ENCODE data around the gene SEPTIN1. TPM values are rescaled to one million over a fixed set of nuclear protein-coding genes. Genes with fewer than 3 reads are reported as not detected.
"Not testable (repeated sequence)": the region's sequence is repeated elsewhere in the genome, so short reads cannot be mapped to it uniquely, and the experiment has no call there.

Gene SEPTIN1
- total RNA-seq, 1 experiment from 2014 or later, result 0.80 TPM

GRCh38 chr16:30351586-30352419 lies 30.6 kb downstream of the SEPTIN1 start:
- Histone ChIP-seq H3K4me3 (ENCODE audit: insufficient read depth, low read depth, low read length) (no peak overlapping the region), H3K27me3 (ENCODE audit: control insufficient read depth, insufficient read depth, low read length) (no peaks in the 10 kb centered on the region), H3K36me3 (replicated peaks; ENCODE audit: control insufficient read depth, insufficient read depth, low read length) (peaks cover 29% of the 10 kb centered on the region)
- no peak for DNase-seq

- DNase-seq, result no peak
- no peaks in the 10 kb centered on the region for H3K27me3 ChIP-seq (ENCODE audit: control insufficient read depth, insufficient read depth, low read length)
Measured at GRCh38 chr16:30351001-30351441, 31.3 kb downstream of the SEPTIN1 start.

GRCh38 chr16:30350134-30350871 lies 32.1 kb downstream of the SEPTIN1 start:
- Histone ChIP-seq H3K36me3 (replicated peaks; ENCODE audit: control insufficient read depth, insufficient read depth, low read length) (peaks cover 29% of the 10 kb centered on the region), H3K27me3 (ENCODE audit: control insufficient read depth, insufficient read depth, low read length) (no peaks in the 10 kb centered on the region), H3K4me3 (ENCODE audit: insufficient read depth, low read depth, low read length) (no peak overlapping the region)
- DNase-seq, result no peak

More at GRCh38 chr16:30351001-30351441, 31.3 kb downstream of the SEPTIN1 start:
- peaks cover 29% of the 10 kb centered on the region for H3K36me3 ChIP-seq (replicated peaks; ENCODE audit: control insufficient read depth, insufficient read depth, low read length)
- H3K4me3 ChIP-seq (ENCODE audit: insufficient read depth, low read depth, low read length), result no peak overlapping the region

- no peak for DNase-seq
- Histone ChIP-seq H3K27me3 (ENCODE audit: control insufficient read depth, insufficient read depth, low read length) (no peaks in the 10 kb centered on the region), H3K4me3 (ENCODE audit: insufficient read depth, low read depth, low read length) (no peak overlapping the region), H3K36me3 (replicated peaks; ENCODE audit: control insufficient read depth, insufficient read depth, low read length) (peaks cover 29% of the 10 kb centered on the region)
Measured at GRCh38 chr16:30349675-30350074, 32.7 kb downstream of the SEPTIN1 start.

- no peak for DNase-seq
- Histone ChIP-seq H3K4me3 (ENCODE audit: insufficient read depth, low read depth, low read length) (no peak overlapping the region), H3K27me3 (ENCODE audit: control insufficient read depth, insufficient read depth, low read length) (no peaks in the 10 kb centered on the region), H3K36me3 (replicated peaks; ENCODE audit: control insufficient read depth, insufficient read depth, low read length) (peaks cover 28% of the 10 kb centered on the region)
Measured at GRCh38 chr16:30348929-30349328, 33.4 kb downstream of the SEPTIN1 start.

- peaks cover 22% of the 10 kb centered on the region for H3K36me3 ChIP-seq (replicated peaks; ENCODE audit: control insufficient read depth, insufficient read depth, low read length)
- no peak overlapping the region for H3K4me3 ChIP-seq (ENCODE audit: insufficient read depth, low read depth, low read length)
- DNase-seq, result no peak
- H3K27me3 ChIP-seq (ENCODE audit: control insufficient read depth, insufficient read depth, low read length), result no peaks in the 10 kb centered on the region
Measured at GRCh38 chr16:30348113-30348512, 34.2 kb downstream of the SEPTIN1 start.

GRCh38 chr16:30346286-30346685 lies 36.1 kb downstream of the SEPTIN1 start:
- no peak for DNase-seq
- Histone ChIP-seq H3K27me3 (ENCODE audit: control insufficient read depth, insufficient read depth, low read length) (no peaks in the 10 kb centered on the region), H3K4me3 (ENCODE audit: insufficient read depth, low read depth, low read length) (no peak overlapping the region), H3K36me3 (replicated peaks; ENCODE audit: control insufficient read depth, insufficient read depth, low read length) (peaks cover 5% of the 10 kb centered on the region)

GRCh38 chr16:30343491-30343820 lies 38.9 kb downstream of the SEPTIN1 start:
- not testable (repeated sequence) for DNase-seq; H3K4me3 ChIP-seq (ENCODE audit: insufficient read depth, low read depth, low read length); H3K27me3 ChIP-seq (ENCODE audit: control insufficient read depth, insufficient read depth, low read length); H3K36me3 ChIP-seq (replicated peaks; ENCODE audit: control insufficient read depth, insufficient read depth, low read length)

- H3K36me3 ChIP-seq (replicated peaks; ENCODE audit: control insufficient read depth, insufficient read depth, low read length), result no peaks in the 10 kb centered on the region
- no peak for DNase-seq
- H3K4me3 ChIP-seq (ENCODE audit: insufficient read depth, low read depth, low read length), result no peak overlapping the region
- H3K27me3 ChIP-seq (ENCODE audit: control insufficient read depth, insufficient read depth, low read length), result no peaks in the 10 kb centered on the region
Measured at GRCh38 chr16:30342751-30343490, 39.4 kb downstream of the SEPTIN1 start.

- not testable (repeated sequence) for H3K27me3 ChIP-seq (ENCODE audit: control insufficient read depth, insufficient read depth, low read length); H3K36me3 ChIP-seq (replicated peaks; ENCODE audit: control insufficient read depth, insufficient read depth, low read length); H3K4me3 ChIP-seq (ENCODE audit: insufficient read depth, low read depth, low read length)
- peak; percentile 14 for DNase-seq
Measured at GRCh38 chr16:30341971-30342370, 40.4 kb downstream of the SEPTIN1 start.

- H3K4me3 ChIP-seq (ENCODE audit: insufficient read depth, low read depth, low read length), result no peak overlapping the region
- DNase-seq, result no peak
- H3K27me3 ChIP-seq (ENCODE audit: control insufficient read depth, insufficient read depth, low read length), result no peaks in the 10 kb centered on the region
- no peaks in the 10 kb centered on the region for H3K36me3 ChIP-seq (replicated peaks; ENCODE audit: control insufficient read depth, insufficient read depth, low read length)
Measured at GRCh38 chr16:30340621-30341020, 41.7 kb downstream of the SEPTIN1 start.

- H3K27me3 ChIP-seq (ENCODE audit: control insufficient read depth, insufficient read depth, low read length); H3K36me3 ChIP-seq (replicated peaks; ENCODE audit: control insufficient read depth, insufficient read depth, low read length); DNase-seq; H3K4me3 ChIP-seq (ENCODE audit: insufficient read depth, low read depth, low read length): not testable (repeated sequence)
Measured at GRCh38 chr16:30338715-30339114, 43.6 kb downstream of the SEPTIN1 start.

GRCh38 chr16:30337964-30338357 lies 44.4 kb downstream of the SEPTIN1 start:
- H3K4me3 ChIP-seq (ENCODE audit: insufficient read depth, low read depth, low read length); DNase-seq; H3K27me3 ChIP-seq (ENCODE audit: control insufficient read depth, insufficient read depth, low read length); H3K36me3 ChIP-seq (replicated peaks; ENCODE audit: control insufficient read depth, insufficient read depth, low read length): not testable (repeated sequence)

GRCh38 chr16:30335598-30336474 lies 46.5 kb downstream of the SEPTIN1 start:
- no peak for DNase-seq
- Histone ChIP-seq H3K27me3 (ENCODE audit: control insufficient read depth, insufficient read depth, low read length) (no peaks in the 10 kb centered on the region), H3K4me3 (ENCODE audit: insufficient read depth, low read depth, low read length) (no peak overlapping the region), H3K36me3 (replicated peaks; ENCODE audit: control insufficient read depth, insufficient read depth, low read length) (no peaks in the 10 kb centered on the region)

Measured in H7 (cell line).